ENCODE results near the gene PEX11A.

DNA sequence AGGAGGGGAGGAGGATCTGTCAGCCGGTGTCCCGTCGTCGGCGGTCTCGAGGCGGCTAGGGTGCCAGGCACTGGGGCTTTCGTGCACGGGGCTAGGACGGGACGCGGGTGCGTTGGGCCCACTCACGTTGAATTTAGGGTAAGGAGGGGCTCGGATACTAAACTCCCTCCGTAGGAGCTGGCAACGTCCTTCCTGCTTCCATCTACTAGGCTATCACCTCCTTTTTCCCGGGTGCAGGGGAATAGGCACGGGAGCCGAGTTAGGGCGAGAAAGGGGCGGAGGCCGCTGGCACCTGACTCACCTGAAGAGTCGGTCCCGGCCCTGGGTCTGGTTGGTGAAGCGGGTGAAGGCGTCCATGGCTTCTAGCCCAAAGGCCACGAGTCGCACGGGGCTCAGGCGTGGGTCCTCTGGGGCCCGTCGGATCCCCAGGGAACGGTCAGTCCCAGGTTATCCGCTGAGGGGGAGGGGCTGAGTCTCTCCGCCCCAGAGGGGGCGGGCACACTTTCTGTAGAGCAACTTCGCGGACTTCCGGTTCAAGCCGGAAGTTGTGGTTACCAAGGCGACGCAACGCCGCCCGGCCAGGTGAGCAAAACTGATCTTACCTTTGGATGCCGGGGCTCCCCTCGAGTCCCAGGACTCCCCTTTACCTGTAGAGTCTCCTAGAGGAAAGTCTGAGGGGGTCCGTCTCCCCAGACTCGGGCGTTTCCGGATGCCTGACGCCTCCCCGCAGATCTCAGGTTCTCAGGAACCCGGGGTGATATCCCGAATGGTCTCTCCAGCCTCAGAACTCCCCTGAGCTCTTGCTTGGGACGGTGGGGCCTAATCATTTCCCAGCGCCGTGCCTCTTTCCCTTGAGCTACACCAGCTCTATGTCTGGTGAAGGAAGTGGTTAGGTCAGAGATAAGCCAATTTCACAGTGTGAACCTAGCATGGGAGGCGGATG is at the start of gene PEX11A, which contains the start of gene WDR93:
- TF ChIP-seq, protein P1, sequence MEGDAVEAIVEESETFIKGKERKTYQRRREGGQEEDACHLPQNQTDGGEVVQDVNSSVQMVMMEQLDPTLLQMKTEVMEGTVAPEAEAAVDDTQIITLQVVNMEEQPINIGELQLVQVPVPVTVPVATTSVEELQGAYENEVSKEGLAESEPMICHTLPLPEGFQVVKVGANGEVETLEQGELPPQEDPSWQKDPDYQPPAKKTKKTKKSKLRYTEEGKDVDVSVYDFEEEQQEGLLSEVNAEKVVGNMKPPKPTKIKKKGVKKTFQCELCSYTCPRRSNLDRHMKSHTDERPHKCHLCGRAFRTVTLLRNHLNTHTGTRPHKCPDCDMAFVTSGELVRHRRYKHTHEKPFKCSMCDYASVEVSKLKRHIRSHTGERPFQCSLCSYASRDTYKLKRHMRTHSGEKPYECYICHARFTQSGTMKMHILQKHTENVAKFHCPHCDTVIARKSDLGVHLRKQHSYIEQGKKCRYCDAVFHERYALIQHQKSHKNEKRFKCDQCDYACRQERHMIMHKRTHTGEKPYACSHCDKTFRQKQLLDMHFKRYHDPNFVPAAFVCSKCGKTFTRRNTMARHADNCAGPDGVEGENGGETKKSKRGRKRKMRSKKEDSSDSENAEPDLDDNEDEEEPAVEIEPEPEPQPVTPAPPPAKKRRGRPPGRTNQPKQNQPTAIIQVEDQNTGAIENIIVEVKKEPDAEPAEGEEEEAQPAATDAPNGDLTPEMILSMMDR (IDR thresholded peaks at IDR 0.05), result no peak
- TF ChIP-seq POLR2A (IDR thresholded peaks at IDR 0.05), result peak in 1 of 2 donors; percentile 28
